ENCODE data around the gene CDCA8. TPM values are rescaled to one million over a fixed set of nuclear protein-coding genes. Genes with fewer than 3 reads are reported as not detected.
A peak's percentile ranks its signal among the peaks of the same experiment; 100 is the strongest.
"Not testable (repeated sequence)": the region's sequence is repeated elsewhere in the genome, so short reads cannot be mapped to it uniquely, and the experiment has no call there.

The CDCA8 gene
- polyA plus RNA-seq, 1 donor (not counting 4 experiments of a cell fraction or from before 2014, with no cell fraction given): 15.1 TPM

- peaks cover 11% of the 10 kb centered on the region for H3K4me1 ChIP-seq (ENCODE audit: control insufficient read depth, extremely low read depth, insufficient read depth, low read length)
- FAIRE-seq: no peak
- no peaks in the 10 kb centered on the region for H3K27me3 ChIP-seq (ENCODE audit: control insufficient read depth, extremely low read depth, insufficient read depth, low read length)
- no peak for TF ChIP-seq EZH2 (IDR thresholded peaks at IDR 0.05; ENCODE audit: low read length)
- no peak for TF ChIP-seq CTCF (optimal IDR thresholded peaks at IDR 0.05 in 1 of 3, IDR thresholded peaks at IDR 0.05 in 1 of 3, conservative IDR thresholded peaks at IDR 0.05 in 1 of 3; ENCODE audit: extremely low read depth in 1 of 3, insufficient read depth in 2 of 3, low read length in 3 of 3)
- H2AFZ ChIP-seq (ENCODE audit: control insufficient read depth, low read length): no peak overlapping the region
- peaks cover 20% of the 10 kb centered on the region for H3K79me2 ChIP-seq (ENCODE audit: control insufficient read depth, insufficient read depth, low read length)
- no peak overlapping the region for H3K4me2 ChIP-seq (ENCODE audit: control insufficient read depth, extremely low read depth, insufficient read depth, low read depth, low read length)
- dilution Hi-C loops (cut with MboI; ENCODE audit: extremely low pct_ligation_motif_present, low sequenced_read_pairs): loop anchor here (25.0 kb wide), 1 partner anchor 98 kb away; the partner anchor contains the start of gene GNL2
- no peak for DNase-seq (ENCODE audit: low read depth, low spot score)
- no peak overlapping the region for H3K4me3 ChIP-seq (ENCODE audit: control insufficient read depth in 2 of 3, extremely low read depth in 1 of 3, insufficient read depth in 2 of 3, low read depth in 1 of 3, low read length in 3 of 3)
- no peak overlapping the region for H3K9ac ChIP-seq (ENCODE audit: control insufficient read depth, extremely low read depth, insufficient read depth, low read length)
- H3K9me1 ChIP-seq (ENCODE audit: control insufficient read depth, extremely low read depth, insufficient read depth, low read length): no peaks in the 10 kb centered on the region
- peaks cover 23 to 24% of the 10 kb centered on the region in 2 experiments for H3K36me3 ChIP-seq (ENCODE audit: control insufficient read depth in 2 of 2, extremely low read depth in 1 of 2, insufficient read depth in 2 of 2, low read length in 2 of 2)
- no peak overlapping the region for H3K27ac ChIP-seq (ENCODE audit: control insufficient read depth, insufficient read depth, low read length)
- H3K9me3 ChIP-seq (ENCODE audit: control insufficient read depth, low read depth, low read length): no peaks in the 10 kb centered on the region
- no peaks in the 10 kb centered on the region for H4K20me1 ChIP-seq (ENCODE audit: control insufficient read depth, extremely low read depth, insufficient read depth, low read length)
Measured at GRCh38 chr1:37685722-37686121, 6.6 kb upstream of the CDCA8 start.

GRCh38 chr1:37687764-37688163 lies 4.6 kb upstream of the CDCA8 start:
- H3K9ac ChIP-seq (ENCODE audit: control insufficient read depth, extremely low read depth, insufficient read depth, low read length); FAIRE-seq; H3K27ac ChIP-seq (ENCODE audit: control insufficient read depth, insufficient read depth, low read length); H3K27me3 ChIP-seq (ENCODE audit: control insufficient read depth, extremely low read depth, insufficient read depth, low read length); H3K4me3 ChIP-seq (ENCODE audit: control insufficient read depth in 2 of 3, extremely low read depth in 1 of 3, insufficient read depth in 2 of 3, low read depth in 1 of 3, low read length in 3 of 3); H4K20me1 ChIP-seq (ENCODE audit: control insufficient read depth, extremely low read depth, insufficient read depth, low read length); H3K9me1 ChIP-seq (ENCODE audit: control insufficient read depth, extremely low read depth, insufficient read depth, low read length); H3K9me3 ChIP-seq (ENCODE audit: control insufficient read depth, low read depth, low read length); H2AFZ ChIP-seq (ENCODE audit: control insufficient read depth, low read length); H3K4me2 ChIP-seq (ENCODE audit: control insufficient read depth, extremely low read depth, insufficient read depth, low read depth, low read length); DNase-seq (ENCODE audit: low read depth, low spot score): not testable (repeated sequence)
- Histone ChIP-seq H3K36me3 (ENCODE audit: control insufficient read depth in 2 of 2, extremely low read depth in 1 of 2, insufficient read depth in 2 of 2, low read length in 2 of 2) (peaks cover 20% of the 10 kb centered on the region in 2 experiments), H3K4me1 (ENCODE audit: control insufficient read depth, extremely low read depth, insufficient read depth, low read length) (peaks cover 17% of the 10 kb centered on the region), H3K79me2 (ENCODE audit: control insufficient read depth, insufficient read depth, low read length) (peaks cover 32% of the 10 kb centered on the region)
- dilution Hi-C loops (cut with MboI; ENCODE audit: extremely low pct_ligation_motif_present, low sequenced_read_pairs): loop anchor here (25.0 kb wide), 1 partner anchor 100 kb away; the partner anchor contains the start of gene GNL2

GRCh38 chr1:37688926-37689325 lies 3.4 kb upstream of the CDCA8 start:
- dilution Hi-C loops (cut with MboI; ENCODE audit: extremely low pct_ligation_motif_present, low sequenced_read_pairs): loop anchor here (25.0 kb wide), 1 partner anchor 102 kb away; the partner anchor contains the start of gene GNL2
- no peaks in the 10 kb centered on the region for H3K9me1 ChIP-seq (ENCODE audit: control insufficient read depth, extremely low read depth, insufficient read depth, low read length)
- peak overlapping the region; percentile 97 for H3K4me2 ChIP-seq (ENCODE audit: control insufficient read depth, extremely low read depth, insufficient read depth, low read depth, low read length)
- TF ChIP-seq EZH2 (IDR thresholded peaks at IDR 0.05; ENCODE audit: low read length) (no peak), CTCF (optimal IDR thresholded peaks at IDR 0.05 in 1 of 3, IDR thresholded peaks at IDR 0.05 in 1 of 3, conservative IDR thresholded peaks at IDR 0.05 in 1 of 3; ENCODE audit: extremely low read depth in 1 of 3, insufficient read depth in 2 of 3, low read length in 3 of 3) (no peak)
- H4K20me1 ChIP-seq (ENCODE audit: control insufficient read depth, extremely low read depth, insufficient read depth, low read length): no peaks in the 10 kb centered on the region
- FAIRE-seq (no peak), DNase-seq (ENCODE audit: low read depth, low spot score) (no peak)
- no peaks in the 10 kb centered on the region for H3K9me3 ChIP-seq (ENCODE audit: control insufficient read depth, low read depth, low read length)
- peaks cover 10 to 11% of the 10 kb centered on the region in 2 experiments for H3K36me3 ChIP-seq (ENCODE audit: control insufficient read depth in 2 of 2, extremely low read depth in 1 of 2, insufficient read depth in 2 of 2, low read length in 2 of 2)
- H3K79me2 ChIP-seq (ENCODE audit: control insufficient read depth, insufficient read depth, low read length): peaks cover 42% of the 10 kb centered on the region
- peaks cover 20% of the 10 kb centered on the region for H3K4me1 ChIP-seq (ENCODE audit: control insufficient read depth, extremely low read depth, insufficient read depth, low read length)
- H3K4me3 ChIP-seq (ENCODE audit: control insufficient read depth in 2 of 3, extremely low read depth in 1 of 3, insufficient read depth in 2 of 3, low read depth in 1 of 3, low read length in 3 of 3): peak overlapping the region; percentile 80 to 98 (median 96)
- H3K9ac ChIP-seq (ENCODE audit: control insufficient read depth, extremely low read depth, insufficient read depth, low read length): peak overlapping the region; percentile 94
- no peak overlapping the region for H2AFZ ChIP-seq (ENCODE audit: control insufficient read depth, low read length)
- H3K27me3 ChIP-seq (ENCODE audit: control insufficient read depth, extremely low read depth, insufficient read depth, low read length): no peaks in the 10 kb centered on the region
- peak overlapping the region; percentile 90 for H3K27ac ChIP-seq (ENCODE audit: control insufficient read depth, insufficient read depth, low read length)

Data from keratinocyte (primary cell).